CD14-positive monocyte (primary cell): ENCODE measurements around the gene RCVRN. TPM values are rescaled to one million over a fixed set of nuclear protein-coding genes. Genes with fewer than 3 reads are reported as not detected.
A peak's percentile ranks its signal among the peaks of the same experiment; 100 is the strongest.

Experiments used
- DNase-seq, 3 donors: peaks; one replicate each; pipeline ENCODE4 v3.0.0-alpha.2; 2011 to 2022
- H2AFZ ChIP-seq: 2 replicates; pipeline ENCODE4 v1.6.0; 2012; ENCODE audit warnings: mild to moderate bottlenecking, low read depth, low read length, inconsistent platforms; ENCODE audit not compliant: insufficient read depth, poor library complexity, severe bottlenecking
- H3K27ac ChIP-seq, 2 donors: 1 replicate in 1 of 2; 2 replicates in 1 of 2; pipeline ENCODE4 v1.5.1; 2012 to 2013; ENCODE audit warnings: low read length in 2 of 2, control low read depth in 1 of 2, inconsistent platforms in 1 of 2, low read depth in 1 of 2, mild to moderate bottlenecking in 1 of 2
- H3K27me3 ChIP-seq, 2 donors: one replicate each; pipeline versions ENCODE4 v1.6.0 to v1.6.1; 2011 to 2013; ENCODE audit warnings: low read length in 2 of 2; ENCODE audit not compliant: control insufficient read depth in 2 of 2, insufficient read depth in 2 of 2
- H3K36me3 ChIP-seq, 2 donors: replicated peaks in 1 of 2; 1 replicate in 1 of 2; 2 replicates in 1 of 2; pipeline versions ENCODE4 v1.5.1 to v1.6.1; 2012 to 2013; ENCODE audit warnings: low read length in 2 of 2, control low read depth in 1 of 2, inconsistent platforms in 1 of 2, mild to moderate bottlenecking in 1 of 2; ENCODE audit not compliant: insufficient read depth in 2 of 2, control insufficient read depth in 1 of 2
- H3K4me1 ChIP-seq, 2 donors: 1 replicate in 1 of 2; 2 replicates in 1 of 2; pipeline versions ENCODE4 v1.5.1 to v1.6.1; 2012 to 2013; ENCODE audit warnings: low read length in 2 of 2, control low read depth in 1 of 2, inconsistent platforms in 1 of 2, mild to moderate bottlenecking in 1 of 2, moderate library complexity in 1 of 2; ENCODE audit not compliant: insufficient read depth in 2 of 2, control insufficient read depth in 1 of 2
- H3K4me2 ChIP-seq: replicated peaks from 2 replicates; pipeline ENCODE3; 2012; ENCODE audit warnings: low read length, moderate library complexity, mild to moderate bottlenecking; ENCODE audit not compliant: poor library complexity, severe bottlenecking; ENCODE audit errors: extremely low read depth
- H3K4me3 ChIP-seq, 3 experiments: fragments of 200-600 bp in 1 of 3; sonication (generic) in 1 of 3; replicated peaks in 1 of 3; 1 replicate in 2 of 3; 2 replicates in 1 of 3; pipeline ENCODE4 v1.5.1; 2011 to 2013; ENCODE audit warnings: low read length in 3 of 3, mild to moderate bottlenecking in 3 of 3, control low read depth in 2 of 3, low read depth in 2 of 3, inconsistent platforms in 1 of 3, moderate library complexity in 1 of 3
- H3K79me2 ChIP-seq: 2 replicates; pipeline ENCODE4 v1.6.0; 2012; ENCODE audit warnings: mild to moderate bottlenecking, control low read depth, inconsistent platforms, low read length, moderate library complexity; ENCODE audit not compliant: insufficient read depth
- H3K9ac ChIP-seq: 2 replicates; pipeline ENCODE4 v1.6.0; 2017; ENCODE audit warnings: low read length, mild to moderate bottlenecking; ENCODE audit not compliant: insufficient read depth, poor library complexity, severe bottlenecking
- H3K9me3 ChIP-seq, 2 donors: replicated peaks in 1 of 2; 1 replicate in 1 of 2; 2 replicates in 1 of 2; pipeline versions ENCODE4 v1.5.1 to v1.6.1; 2012 to 2013; ENCODE audit warnings: low read length in 2 of 2, control low read depth in 1 of 2; ENCODE audit not compliant: control insufficient read depth in 1 of 2, insufficient read depth in 1 of 2
- H4K20me1 ChIP-seq: 2 replicates; pipeline ENCODE4 v1.6.0; 2012; ENCODE audit warnings: mild to moderate bottlenecking, low read length, control low read depth, moderate library complexity; ENCODE audit not compliant: insufficient read depth
- H3K27ac Mint-ChIP-seq, 7 donors: one replicate each; pipeline ENCODE4 v1.8.0; 2020; ENCODE audit warnings: mild to moderate bottlenecking in 7 of 7, mixed read lengths in 7 of 7, moderate library complexity in 6 of 7, inconsistent platforms in 2 of 7
- H3K27me3 Mint-ChIP-seq, 3 donors: one replicate each; pipeline ENCODE4 v1.8.0; 2021 to 2022; ENCODE audit warnings: low read depth in 3 of 3, mild to moderate bottlenecking in 3 of 3, mixed read lengths in 3 of 3, moderate library complexity in 3 of 3, inconsistent platforms in 1 of 3
- H3K36me3 Mint-ChIP-seq, 2 donors: one replicate each; pipeline ENCODE4 v1.8.0; 2020; ENCODE audit warnings: mixed read lengths in 2 of 2, inconsistent platforms in 1 of 2, mild to moderate bottlenecking in 1 of 2
- H3K4me1 Mint-ChIP-seq: one replicate; pipeline ENCODE4 v1.8.0; 2020; ENCODE audit warnings: mild to moderate bottlenecking, mixed read lengths
- H3K4me3 Mint-ChIP-seq, 2 donors: one replicate each; pipeline ENCODE4 v1.8.0; 2020; ENCODE audit warnings: mild to moderate bottlenecking in 2 of 2, mixed read lengths in 2 of 2, moderate library complexity in 1 of 2
- H3K9me3 Mint-ChIP-seq, 7 donors: one replicate each; pipeline ENCODE4 v1.8.0; 2020 to 2022; ENCODE audit warnings: mixed read lengths in 7 of 7, mild to moderate bottlenecking in 6 of 7, moderate library complexity in 6 of 7, inconsistent platforms in 2 of 7
- CTCF ChIP-seq: fragments of 200-600 bp; IDR thresholded peaks from one replicate; pipeline ENCODE4 v1.8.0; 2022; ENCODE audit warnings: antibody characterized with exemption, mild to moderate bottlenecking
- WGBS: methylation state at CpG from one replicate; pipeline ENCODE4 v1.1.5; 2013; ENCODE audit warnings: missing lambda C conversion rate; ENCODE audit not compliant: insufficient coverage; 5-methylcytosine and 5-hydroxymethylcytosine counted together
- intact Hi-C, 2 donors: fragments of 100-400 bp; cut with micrococcal nuclease; formaldehyde crosslinking; loops; one replicate each; pipeline versions ENCODE4 v1.15.0 to v1.15.1; 2023
- polyA plus RNA-seq, 3 donors: library from polyadenylated mRNA; depleted of rRNA in 1 of 3; unstranded in 2 of 3; stranded (reverse) in 1 of 3; fragments of 300-500 nt in 2 of 3; fragments of >200 nt in 1 of 3; fragmentation: Illumina TruSeq in 2 of 3; gene quantifications; 1 replicate in 2 of 3; 2 replicates in 1 of 3; pipeline ENCODE4 v1.2.3, GENCODE V29; 2012 to 2021

Gene RCVRN
- polyA plus RNA-seq, 3 donors = 2.5 TPM; not detected in 2

DNA sequence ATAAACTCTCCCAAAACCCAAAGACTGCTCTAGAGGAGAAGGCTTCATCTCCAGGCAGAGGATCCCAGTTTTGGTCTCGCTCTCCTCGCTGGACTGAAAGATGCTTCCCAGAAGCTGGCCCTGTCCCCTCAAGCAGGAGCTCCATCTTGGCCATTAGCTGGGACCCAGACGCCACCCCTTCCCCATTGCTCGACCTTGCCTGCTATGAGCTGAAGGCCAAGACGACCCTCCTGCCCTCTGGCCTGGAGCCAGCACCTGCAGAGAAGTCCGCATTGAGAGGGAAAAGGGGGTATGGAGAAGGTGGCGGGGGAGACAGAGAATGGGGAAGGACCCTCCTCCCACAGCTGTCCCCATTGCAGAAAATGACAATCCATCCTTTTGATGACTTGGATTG, 3.6 kb upstream of the RCVRN start:
- H2AFZ ChIP-seq = no peak overlapping the region
- Mint-ChIP-seq H3K4me1 (no peaks in the 10 kb centered on the region), H3K27me3 (peaks cover 0 to 7% (median 4%) of the 10 kb centered on the region in 3 donors), H3K36me3 (peaks cover 19 to 20% of the 10 kb centered on the region in 2 donors), H3K4me3 (no peak overlapping the region), H3K9me3 (no peaks in the 10 kb centered on the region), H3K27ac (peak overlapping the region in 1 of 7 donors; percentile 72)
- no peaks in the 10 kb centered on the region for H3K9me3 ChIP-seq
- DNase-seq = no peak
- H3K27me3 ChIP-seq = no peaks in the 10 kb centered on the region
- TF ChIP-seq CTCF = no peak
- 86% methylated on average over 2 of the region's 7 CpGs for WGBS
- H3K4me2 ChIP-seq = no peak overlapping the region
- no peak overlapping the region for H3K4me3 ChIP-seq
- intact Hi-C loops = loop anchor here (5.0 kb wide), 1 partner anchor 709 kb away; no protein-coding TSS in a partner anchor
- peaks cover 13 to 21% of the 10 kb centered on the region in 2 donors for H3K36me3 ChIP-seq
- H3K27ac ChIP-seq = no peak overlapping the region
- H3K79me2 ChIP-seq = no peaks in the 10 kb centered on the region
- H3K9ac ChIP-seq = no peak overlapping the region
- no peaks in the 10 kb centered on the region for H3K4me1 ChIP-seq
- peaks cover 49% of the 10 kb centered on the region for H4K20me1 ChIP-seq

DNA sequence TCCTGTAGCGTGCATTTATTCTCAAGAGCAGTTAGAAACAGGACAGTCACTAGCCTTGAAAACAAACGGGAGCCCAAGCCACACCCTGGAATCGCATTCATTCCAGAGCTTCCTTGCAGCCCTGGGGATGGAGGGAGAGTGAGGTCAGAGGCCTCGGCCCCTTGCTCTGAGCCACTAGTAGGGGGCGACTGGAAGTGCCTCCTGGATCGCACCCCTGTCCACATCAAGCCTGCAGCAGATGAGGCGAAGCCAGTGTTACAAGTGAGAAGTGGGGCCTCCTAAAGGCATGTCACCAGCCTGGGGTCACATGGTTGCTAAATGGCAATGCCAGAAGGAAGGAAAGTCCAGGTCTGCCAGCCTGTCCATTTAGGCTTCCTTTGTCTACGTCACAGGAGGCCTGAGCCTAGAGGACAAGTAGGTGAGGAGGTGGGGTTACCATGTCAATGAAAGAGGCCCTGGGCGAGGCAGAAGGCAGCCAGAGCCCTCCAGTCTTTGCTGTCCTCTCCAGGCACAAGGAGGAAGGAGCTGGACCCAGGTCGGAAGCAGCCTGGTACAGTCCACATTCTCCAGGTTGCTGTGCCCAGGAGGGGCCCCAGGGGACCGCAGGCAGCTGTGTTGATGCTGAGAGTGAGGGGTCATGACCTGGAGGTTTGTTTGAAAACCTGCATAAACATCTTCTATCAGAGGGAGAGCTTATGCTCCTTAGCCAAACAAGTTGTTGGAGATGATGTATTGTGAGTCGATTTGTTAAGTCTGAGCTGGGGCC, 3.0 kb upstream of the RCVRN start:
- WGBS = 80% methylated on average over 10 of the region's 12 CpGs
- intact Hi-C loops = loop anchor here (5.0 kb wide), 1 partner anchor 709 kb away; no protein-coding TSS in a partner anchor
- no peaks in the 10 kb centered on the region for H3K9me3 ChIP-seq
- H3K4me2 ChIP-seq = no peak overlapping the region
- H4K20me1 ChIP-seq = peaks cover 46% of the 10 kb centered on the region
- no peak overlapping the region for H3K4me3 ChIP-seq
- no peaks in the 10 kb centered on the region for H3K4me1 ChIP-seq
- Mint-ChIP-seq H3K36me3 (peaks cover 14 to 15% of the 10 kb centered on the region in 2 donors), H3K9me3 (no peaks in the 10 kb centered on the region), H3K4me1 (no peaks in the 10 kb centered on the region), H3K27me3 (peaks cover 2 to 11% (median 4%) of the 10 kb centered on the region in 3 donors), H3K27ac (peak overlapping the region in 3 of 7 donors; percentile 27 to 72 (median 28)), H3K4me3 (no peak overlapping the region)
- H3K27me3 ChIP-seq = no peaks in the 10 kb centered on the region
- no peak overlapping the region for H3K9ac ChIP-seq
- no peak overlapping the region for H3K27ac ChIP-seq
- H2AFZ ChIP-seq = no peak overlapping the region
- no peak for DNase-seq
- no peaks in the 10 kb centered on the region for H3K79me2 ChIP-seq
- peaks cover 7 to 16% of the 10 kb centered on the region in 2 donors for H3K36me3 ChIP-seq
- no peak for TF ChIP-seq CTCF
